HFF-Myc (cell line): ENCODE measurements around the gene SASH1.

ENCODE experiments used
- DNase-seq: peaks from one replicate; pipeline ENCODE4 v3.0.0-alpha.2; 2011; ENCODE audit warnings: low read depth; ENCODE audit errors: extremely low read depth
- H3K4me3 ChIP-seq: replicated peaks from 2 replicates; pipeline ENCODE4 v1.5.1; 2011; ENCODE audit warnings: low read depth, mild to moderate bottlenecking, control low read depth, low read length
- TF ChIP-seq, protein P1 (sequence below): IDR thresholded peaks from 2 replicates; pipeline ENCODE4 v1.5.1; 2012; ENCODE audit warnings: mild to moderate bottlenecking, low read depth, low read length, control low read depth; ENCODE audit errors: missing control alignments

The SASH1 gene

GRCh38 chr6:148464319-148465010 lies 121.8 kb downstream of the SASH1 start:
- peak; percentile 72 for DNase-seq
- H3K4me3 ChIP-seq, result no peak overlapping the region
- TF ChIP-seq, protein P1, sequence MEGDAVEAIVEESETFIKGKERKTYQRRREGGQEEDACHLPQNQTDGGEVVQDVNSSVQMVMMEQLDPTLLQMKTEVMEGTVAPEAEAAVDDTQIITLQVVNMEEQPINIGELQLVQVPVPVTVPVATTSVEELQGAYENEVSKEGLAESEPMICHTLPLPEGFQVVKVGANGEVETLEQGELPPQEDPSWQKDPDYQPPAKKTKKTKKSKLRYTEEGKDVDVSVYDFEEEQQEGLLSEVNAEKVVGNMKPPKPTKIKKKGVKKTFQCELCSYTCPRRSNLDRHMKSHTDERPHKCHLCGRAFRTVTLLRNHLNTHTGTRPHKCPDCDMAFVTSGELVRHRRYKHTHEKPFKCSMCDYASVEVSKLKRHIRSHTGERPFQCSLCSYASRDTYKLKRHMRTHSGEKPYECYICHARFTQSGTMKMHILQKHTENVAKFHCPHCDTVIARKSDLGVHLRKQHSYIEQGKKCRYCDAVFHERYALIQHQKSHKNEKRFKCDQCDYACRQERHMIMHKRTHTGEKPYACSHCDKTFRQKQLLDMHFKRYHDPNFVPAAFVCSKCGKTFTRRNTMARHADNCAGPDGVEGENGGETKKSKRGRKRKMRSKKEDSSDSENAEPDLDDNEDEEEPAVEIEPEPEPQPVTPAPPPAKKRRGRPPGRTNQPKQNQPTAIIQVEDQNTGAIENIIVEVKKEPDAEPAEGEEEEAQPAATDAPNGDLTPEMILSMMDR, result peak; percentile 88

- no peak overlapping the region for H3K4me3 ChIP-seq
- DNase-seq, result no peak
- TF ChIP-seq, protein P1, result no peak
Observed at GRCh38 chr6:148465011-148465335, 122.3 kb downstream of the SASH1 start.

- DNase-seq, result no peak
- TF ChIP-seq, protein P1, result no peak
- H3K4me3 ChIP-seq, result no peak overlapping the region
Observed at GRCh38 chr6:148465670-148466069, 123.0 kb downstream of the SASH1 start.

DNA sequence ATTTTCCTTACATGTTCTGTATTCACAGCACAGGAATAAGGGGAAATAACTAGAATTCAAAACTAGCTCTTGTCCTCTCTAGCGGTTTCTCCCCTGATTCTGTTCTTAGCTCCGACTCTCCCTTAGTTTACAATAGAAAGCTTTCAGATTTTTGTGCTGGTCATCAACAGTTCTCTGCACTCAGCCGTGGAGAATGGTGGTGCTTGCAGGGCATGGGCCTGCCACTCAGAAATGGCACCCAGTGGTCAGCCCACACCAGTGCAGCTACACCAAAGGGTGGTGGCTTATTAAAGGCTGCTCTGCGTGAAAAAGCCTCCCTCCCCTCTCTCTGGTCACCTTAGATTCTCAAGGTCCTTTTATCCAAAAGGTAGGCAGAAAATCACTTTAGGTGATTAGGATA lies 123.5 kb downstream of the SASH1 start:
- H3K4me3 ChIP-seq, result no peak overlapping the region
- TF ChIP-seq, protein P1, result no peak
- no peak for DNase-seq

- no peak for DNase-seq
- TF ChIP-seq, protein P1, result no peak
- H3K4me3 ChIP-seq, result no peak overlapping the region
Observed at GRCh38 chr6:148467926-148468325, 125.3 kb downstream of the SASH1 start.

DNA sequence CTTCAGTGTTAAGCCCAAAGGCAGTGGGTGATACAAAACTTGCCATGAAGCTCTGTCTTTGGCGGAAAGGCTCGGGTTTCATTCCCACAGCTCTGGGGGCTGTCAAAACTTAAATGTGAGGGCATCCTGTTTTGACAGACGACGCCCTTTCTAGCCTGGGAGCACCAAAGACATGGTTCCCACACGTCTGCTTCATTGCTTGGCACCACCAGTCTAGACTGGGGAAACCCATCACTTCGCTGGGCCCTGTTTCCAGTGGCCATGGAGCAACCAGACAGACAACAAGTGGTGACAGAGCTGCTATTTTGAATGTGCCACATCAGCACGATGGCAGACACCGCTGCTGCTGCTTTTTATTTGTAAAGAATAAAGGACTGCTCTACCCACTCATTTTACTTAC lies 127.5 kb downstream of the SASH1 start:
- H3K4me3 ChIP-seq, result no peak overlapping the region
- TF ChIP-seq, protein P1, result no peak
- no peak for DNase-seq

- TF ChIP-seq, protein P1, result no peak
Observed at GRCh38 chr6:148470606-148471465, 128.2 kb downstream of the SASH1 start.

More at GRCh38 chr6:148470606-148471465, 128.2 kb downstream of the SASH1 start:
- no peak overlapping the region for H3K4me3 ChIP-seq
- DNase-seq, result no peak
